Neural crest cell (in vitro differentiated cells): Measurements from ENCODE around the gene THSD7A. TPM values are rescaled to one million over a fixed set of nuclear protein-coding genes. Genes with fewer than 3 reads are reported as not detected.

Experiments used
- DNase-seq: peaks from one replicate; pipeline ENCODE4 v3.0.0; 2021; ENCODE audit warnings: low read depth, mixed read lengths, low spot score
- H3K27ac Mint-ChIP-seq: one replicate; pipeline ENCODE4 v1.8.0; 2021; ENCODE audit warnings: mild to moderate bottlenecking, mixed read lengths; ENCODE audit not compliant: unreplicated experiment
- H3K27me3 Mint-ChIP-seq: 2 replicates; pipeline ENCODE4 v1.8.0; 2021; ENCODE audit warnings: low read depth, mild to moderate bottlenecking, mixed read lengths
- H3K36me3 Mint-ChIP-seq: 2 replicates; pipeline ENCODE4 v1.8.0; 2021; ENCODE audit warnings: low read depth, mild to moderate bottlenecking, mixed read lengths
- H3K4me1 Mint-ChIP-seq: 2 replicates; pipeline ENCODE4 v1.8.0; 2021; ENCODE audit warnings: mixed read lengths
- H3K4me3 Mint-ChIP-seq: one replicate; pipeline ENCODE4 v1.8.0; 2021; ENCODE audit warnings: mild to moderate bottlenecking, mixed read lengths
- H3K9me3 Mint-ChIP-seq: 2 replicates; pipeline ENCODE4 v1.8.0; 2021; ENCODE audit warnings: mixed read lengths
- total RNA-seq: library from RNA; stranded (reverse); gene quantifications from 2 replicates; pipeline ENCODE4 v1.2.1, GENCODE V29; 2021
- TF ChIP-seq, protein P1 (sequence below): fragments of 200-600 bp; sonication (generic); conservative IDR thresholded peaks from 2 replicates; pipeline ENCODE4 v1.5.0; 2021; ENCODE audit warnings: antibody characterized with exemption, mild to moderate bottlenecking

THSD7A gene
- total RNA-seq, 1 donor from 2014 or later: 4.8 TPM

GRCh38 chr7:11420049-11420448 lies 411.9 kb downstream of the THSD7A start:
- H3K36me3 Mint-ChIP-seq: peaks cover 16% of the 10 kb centered on the region
- peaks cover 7% of the 10 kb centered on the region for H3K9me3 Mint-ChIP-seq
- DNase-seq: no peak
- no peak overlapping the region for H3K27ac Mint-ChIP-seq
- TF ChIP-seq, protein P1, sequence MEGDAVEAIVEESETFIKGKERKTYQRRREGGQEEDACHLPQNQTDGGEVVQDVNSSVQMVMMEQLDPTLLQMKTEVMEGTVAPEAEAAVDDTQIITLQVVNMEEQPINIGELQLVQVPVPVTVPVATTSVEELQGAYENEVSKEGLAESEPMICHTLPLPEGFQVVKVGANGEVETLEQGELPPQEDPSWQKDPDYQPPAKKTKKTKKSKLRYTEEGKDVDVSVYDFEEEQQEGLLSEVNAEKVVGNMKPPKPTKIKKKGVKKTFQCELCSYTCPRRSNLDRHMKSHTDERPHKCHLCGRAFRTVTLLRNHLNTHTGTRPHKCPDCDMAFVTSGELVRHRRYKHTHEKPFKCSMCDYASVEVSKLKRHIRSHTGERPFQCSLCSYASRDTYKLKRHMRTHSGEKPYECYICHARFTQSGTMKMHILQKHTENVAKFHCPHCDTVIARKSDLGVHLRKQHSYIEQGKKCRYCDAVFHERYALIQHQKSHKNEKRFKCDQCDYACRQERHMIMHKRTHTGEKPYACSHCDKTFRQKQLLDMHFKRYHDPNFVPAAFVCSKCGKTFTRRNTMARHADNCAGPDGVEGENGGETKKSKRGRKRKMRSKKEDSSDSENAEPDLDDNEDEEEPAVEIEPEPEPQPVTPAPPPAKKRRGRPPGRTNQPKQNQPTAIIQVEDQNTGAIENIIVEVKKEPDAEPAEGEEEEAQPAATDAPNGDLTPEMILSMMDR: no peak
- no peak overlapping the region for H3K4me3 Mint-ChIP-seq
- no peaks in the 10 kb centered on the region for H3K4me1 Mint-ChIP-seq
- H3K27me3 Mint-ChIP-seq: no peaks in the 10 kb centered on the region

DNA sequence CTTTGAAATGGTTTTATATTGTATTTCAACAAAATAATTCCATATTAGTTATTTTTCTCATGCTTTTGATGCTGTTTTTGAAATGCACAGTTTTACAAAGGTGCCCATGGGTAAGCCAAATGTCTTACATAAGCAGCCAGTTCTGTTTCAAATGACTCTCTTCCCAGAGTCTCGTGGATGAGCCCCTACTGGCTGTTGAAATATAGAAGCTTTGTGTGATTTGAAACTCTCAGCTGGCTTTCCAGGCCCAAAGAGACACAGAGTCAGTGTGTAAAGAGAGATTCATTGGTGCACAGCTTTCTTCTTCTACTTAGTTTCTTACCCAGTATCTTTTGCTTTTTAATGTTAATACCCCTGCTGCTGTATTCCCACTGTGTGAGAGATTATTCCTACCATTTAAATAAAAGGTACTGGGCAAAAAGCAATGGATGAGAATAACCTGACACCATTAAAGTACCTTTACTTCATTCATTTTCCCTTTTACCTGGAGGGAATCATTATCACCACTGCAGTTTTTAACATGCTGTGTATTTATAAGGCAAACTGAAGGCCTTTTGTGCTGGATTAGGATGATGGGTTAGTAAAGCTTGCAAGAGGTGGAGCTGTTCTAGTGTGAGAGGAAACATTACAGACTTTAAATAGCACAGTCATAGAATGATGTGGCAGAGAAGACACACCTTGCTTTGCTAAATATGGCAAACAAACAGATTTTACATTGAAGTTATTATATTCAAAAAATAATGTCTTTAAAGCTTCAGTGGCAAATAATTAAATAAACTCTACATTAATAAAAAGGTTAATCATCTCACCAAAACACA lies 415.1 kb downstream of the THSD7A start:
- Mint-ChIP-seq H3K9me3 (peaks cover 7% of the 10 kb centered on the region), H3K36me3 (peaks cover 14% of the 10 kb centered on the region), H3K27me3 (no peaks in the 10 kb centered on the region), H3K4me3 (no peak overlapping the region), H3K4me1 (no peaks in the 10 kb centered on the region), H3K27ac (no peak overlapping the region)
- TF ChIP-seq, protein P1: no peak
- DNase-seq: no peak

- peaks cover 8% of the 10 kb centered on the region for H3K36me3 Mint-ChIP-seq
Observed at GRCh38 chr7:11415101-11415500, 416.9 kb downstream of the THSD7A start.

DNA sequence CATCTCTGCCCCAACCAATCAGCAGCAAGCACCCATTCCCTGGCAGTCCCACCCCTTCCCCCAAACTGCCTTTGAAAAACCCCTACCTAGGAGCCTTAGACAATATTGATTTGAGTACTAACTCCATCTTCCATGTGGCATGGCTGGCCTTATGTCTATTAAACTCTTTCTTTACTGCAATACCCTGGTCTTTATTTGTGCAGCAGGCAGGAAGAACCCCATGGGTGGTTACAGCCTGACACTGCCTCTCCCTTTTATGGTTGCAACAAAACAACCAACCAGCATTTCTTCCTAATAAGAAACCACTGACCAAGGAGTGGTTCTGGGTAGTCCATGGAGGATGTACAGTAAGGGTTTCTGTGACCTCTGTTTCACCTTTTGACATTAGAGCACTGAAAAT lies 418.1 kb downstream of the THSD7A start:
- TF ChIP-seq, protein P1: no peak
- Mint-ChIP-seq H3K4me3 (no peak overlapping the region), H3K4me1 (no peaks in the 10 kb centered on the region), H3K9me3 (no peaks in the 10 kb centered on the region), H3K27ac (no peak overlapping the region), H3K27me3 (no peaks in the 10 kb centered on the region), H3K36me3 (peaks cover 2% of the 10 kb centered on the region)
- no peak for DNase-seq

More at GRCh38 chr7:11415101-11415500, 416.9 kb downstream of the THSD7A start:
- Mint-ChIP-seq H3K4me3 (no peak overlapping the region), H3K27me3 (no peaks in the 10 kb centered on the region), H3K4me1 (no peaks in the 10 kb centered on the region), H3K27ac (no peak overlapping the region), H3K9me3 (peaks cover 7% of the 10 kb centered on the region)
- TF ChIP-seq, protein P1: no peak
- DNase-seq: no peak

DNA sequence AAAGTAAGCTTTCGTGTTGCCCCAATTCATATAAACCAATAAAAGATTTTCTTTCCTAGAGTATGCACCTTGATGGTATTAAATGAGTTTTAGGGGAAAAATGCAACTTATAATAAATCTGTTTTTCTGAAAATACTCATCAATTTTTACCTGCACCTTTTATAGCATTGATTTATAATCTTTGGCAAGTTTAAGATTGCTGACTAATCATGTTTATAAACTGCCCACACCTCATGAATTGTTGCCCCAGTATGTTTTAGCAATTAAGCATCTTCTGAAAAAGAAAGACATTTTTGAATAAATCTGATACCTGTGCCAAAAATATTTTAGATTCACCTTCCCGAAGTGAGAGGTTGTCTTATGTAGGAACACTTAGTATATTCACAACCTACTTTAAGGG lies 420.0 kb downstream of the THSD7A start:
- Mint-ChIP-seq H3K9me3 (no peaks in the 10 kb centered on the region), H3K27ac (no peak overlapping the region), H3K4me1 (no peaks in the 10 kb centered on the region), H3K36me3 (peaks cover 2% of the 10 kb centered on the region), H3K27me3 (no peaks in the 10 kb centered on the region), H3K4me3 (no peak overlapping the region)
- no peak for DNase-seq
- TF ChIP-seq, protein P1: no peak
